H9 (cell line): ENCODE measurements around the gene SPRYD3. TPM values are rescaled to one million over a fixed set of nuclear protein-coding genes. Genes with fewer than 3 reads are reported as not detected.

Experiments
- DNase-seq: peaks from one replicate; pipeline ENCODE4 v3.0.0-alpha.2; 2017
- H2AFZ ChIP-seq: one replicate; pipeline ENCODE4 v1.6.1; 2013; ENCODE audit warnings: mild to moderate bottlenecking, low read length, control low read depth, moderate library complexity
- H2AK5ac ChIP-seq: 2 replicates; pipeline ENCODE4 v1.6.1; 2013; ENCODE audit warnings: low read length, control low read depth, mixed read lengths; ENCODE audit not compliant: insufficient read length
- H2BK120ac ChIP-seq: one replicate; pipeline ENCODE4 v1.6.1; 2013; ENCODE audit warnings: low read depth, mild to moderate bottlenecking, low read length, control low read depth, inconsistent platforms; ENCODE audit not compliant: poor library complexity, severe bottlenecking
- H2BK12ac ChIP-seq: 2 replicates; pipeline ENCODE4 v1.6.1; 2013; ENCODE audit warnings: low read length, control low read depth, mixed read lengths, low read depth; ENCODE audit not compliant: insufficient read length
- H2BK15ac ChIP-seq: 2 replicates; pipeline ENCODE4 v1.6.1; 2013; ENCODE audit warnings: low read depth, low read length, control low read depth
- H2BK20ac ChIP-seq: one replicate; pipeline ENCODE4 v1.6.1; 2013; ENCODE audit warnings: low read depth, mild to moderate bottlenecking, low read length, control low read depth, inconsistent platforms; ENCODE audit not compliant: poor library complexity, severe bottlenecking
- H2BK5ac ChIP-seq: 2 replicates; pipeline ENCODE4 v1.6.1; 2013; ENCODE audit warnings: low read length, control low read depth, mixed read lengths; ENCODE audit not compliant: insufficient read length
- H3K14ac ChIP-seq: 2 replicates; pipeline ENCODE4 v1.6.1; 2013; ENCODE audit warnings: low read length, control low read depth; ENCODE audit not compliant: insufficient read depth
- H3K18ac ChIP-seq: 2 replicates; pipeline ENCODE4 v1.6.1; 2013; ENCODE audit warnings: low read depth, mild to moderate bottlenecking, mixed read lengths, low read length, control low read depth; ENCODE audit not compliant: insufficient read length
- H3K23ac ChIP-seq: 2 replicates; pipeline ENCODE4 v1.6.1; 2013; ENCODE audit warnings: low read length, control low read depth, mixed read lengths, low read depth; ENCODE audit not compliant: insufficient read length
- H3K23me2 ChIP-seq: 2 replicates; pipeline ENCODE4 v1.6.1; 2013; ENCODE audit warnings: low read depth, mild to moderate bottlenecking, mixed read lengths, low read length, control low read depth; ENCODE audit not compliant: insufficient read length, poor library complexity, severe bottlenecking
- H3K27ac ChIP-seq: 2 replicates; pipeline ENCODE4 v1.5.1; 2013; ENCODE audit warnings: low read length, control low read depth, mixed read lengths, low read depth; ENCODE audit not compliant: insufficient read length
- H3K27me3 ChIP-seq: 2 replicates; pipeline ENCODE4 v1.6.1; 2013; ENCODE audit warnings: low read length, control low read depth, inconsistent platforms; ENCODE audit not compliant: insufficient read depth
- H3K4ac ChIP-seq: 2 replicates; pipeline ENCODE4 v1.6.1; 2013; ENCODE audit warnings: low read depth, mild to moderate bottlenecking, control low read depth, inconsistent platforms, low read length, moderate library complexity
- H3K4me1 ChIP-seq: 2 replicates; pipeline ENCODE4 v1.6.1; 2013; ENCODE audit warnings: low read length, control low read depth, inconsistent platforms; ENCODE audit not compliant: insufficient read depth
- H3K4me2 ChIP-seq: 2 replicates; pipeline ENCODE4 v1.6.1; 2013; ENCODE audit warnings: low read length, control low read depth, mixed read lengths; ENCODE audit not compliant: insufficient read length, insufficient read depth
- H3K56ac ChIP-seq: 2 replicates; pipeline ENCODE4 v1.6.1; 2013; ENCODE audit warnings: low read depth, mild to moderate bottlenecking, mixed read lengths, low read length, control low read depth; ENCODE audit not compliant: insufficient read length
- H3K79me1 ChIP-seq: 2 replicates; pipeline ENCODE4 v1.6.1; 2013; ENCODE audit warnings: low read depth, mild to moderate bottlenecking, moderate library complexity, low read length, control low read depth, inconsistent platforms; ENCODE audit not compliant: insufficient read depth, poor library complexity, severe bottlenecking
- H3K79me2 ChIP-seq: 2 replicates; pipeline ENCODE4 v1.6.1; 2013; ENCODE audit warnings: low read length, control low read depth, inconsistent platforms; ENCODE audit not compliant: insufficient read depth
- H3K9ac ChIP-seq: 2 replicates; pipeline ENCODE4 v1.6.1; 2013; ENCODE audit warnings: low read length, control low read depth, mixed read lengths; ENCODE audit not compliant: insufficient read length; ENCODE audit errors: extremely low read depth
- H3K9me3 ChIP-seq: one replicate; pipeline ENCODE4 v1.6.1; 2013; ENCODE audit warnings: low read depth, low read length, inconsistent platforms; ENCODE audit not compliant: control insufficient read depth
- H3T11ph ChIP-seq: one replicate; pipeline ENCODE4 v1.6.1; 2013; ENCODE audit warnings: mild to moderate bottlenecking, low read length, control low read depth, inconsistent platforms
- H4K20me1 ChIP-seq: one replicate; pipeline ENCODE4 v1.6.1; 2013; ENCODE audit not compliant: control insufficient read depth, insufficient read length, insufficient read depth
- H4K5ac ChIP-seq: 2 replicates; pipeline ENCODE4 v1.6.1; 2013; ENCODE audit warnings: low read depth, mild to moderate bottlenecking, mixed read lengths, low read length, control low read depth; ENCODE audit not compliant: insufficient read length
- H4K8ac ChIP-seq: replicated peaks from 2 replicates; pipeline ENCODE4 v1.6.1; 2013; ENCODE audit warnings: low read length, control low read depth, mixed read lengths, low read depth; ENCODE audit not compliant: insufficient read length
- H4K91ac ChIP-seq: 2 replicates; pipeline ENCODE4 v1.6.1; 2013; ENCODE audit warnings: low read depth, mild to moderate bottlenecking, moderate library complexity, mixed read lengths, low read length, control low read depth; ENCODE audit not compliant: insufficient read length
- H3K27ac Mint-ChIP-seq, 3 experiments: 2 replicates in 2 of 3; 3 replicates in 1 of 3; pipeline ENCODE4 v1.8.0; 2020 to 2021; ENCODE audit warnings: mixed read lengths in 3 of 3, mild to moderate bottlenecking in 1 of 3, moderate library complexity in 1 of 3
- H3K27me3 Mint-ChIP-seq: 2 replicates; pipeline ENCODE4 v1.8.0; 2021; ENCODE audit warnings: low read depth, mild to moderate bottlenecking, moderate library complexity, mixed read lengths
- H3K36me3 Mint-ChIP-seq, 3 experiments: 2 replicates in 2 of 3; 3 replicates in 1 of 3; pipeline ENCODE4 v1.8.0; 2020 to 2021; ENCODE audit warnings: low read depth in 3 of 3, mixed read lengths in 3 of 3; ENCODE audit not compliant: insufficient read depth in 1 of 3
- H3K4me1 Mint-ChIP-seq, 2 experiments: 2 replicates each; pipeline ENCODE4 v1.8.0; 2020; ENCODE audit warnings: mixed read lengths in 2 of 2
- H3K4me3 Mint-ChIP-seq, 2 experiments: 2 replicates in 1 of 2; 3 replicates in 1 of 2; pipeline ENCODE4 v1.8.0; 2020 to 2021; ENCODE audit warnings: mild to moderate bottlenecking in 2 of 2, mixed read lengths in 2 of 2, moderate library complexity in 1 of 2
- H3K9me3 Mint-ChIP-seq, 2 experiments: 2 replicates in 1 of 2; 3 replicates in 1 of 2; pipeline ENCODE4 v1.8.0; 2020; ENCODE audit warnings: mild to moderate bottlenecking in 2 of 2, mixed read lengths in 2 of 2, moderate library complexity in 1 of 2
- WGBS: extraction: QIAGEN DNeasy Blood & Tissue Kit; methylation state at CpG from one replicate; pipeline ENCODE4 v1.1.7; 2013; ENCODE audit warnings: missing lambda C conversion rate, low lambda C conversion rate, mixed read lengths; ENCODE audit not compliant: insufficient read length; ENCODE audit errors: extremely low coverage; 5-methylcytosine and 5-hydroxymethylcytosine counted together
- total RNA-seq: library from RNA; stranded (reverse); gene quantifications from 2 replicates; pipeline ENCODE4 v1.2.1, GENCODE V29; 2021
- TF ChIP-seq, protein P1 (sequence below): fragments of 200-600 bp; sonication (generic); conservative IDR thresholded peaks from 3 replicates; pipeline ENCODE4 v1.8.0; 2021; ENCODE audit warnings: antibody characterized with exemption, mild to moderate bottlenecking

SPRYD3 gene
- total RNA-seq, 1 experiment from 2014 or later = 6.5 TPM

DNA sequence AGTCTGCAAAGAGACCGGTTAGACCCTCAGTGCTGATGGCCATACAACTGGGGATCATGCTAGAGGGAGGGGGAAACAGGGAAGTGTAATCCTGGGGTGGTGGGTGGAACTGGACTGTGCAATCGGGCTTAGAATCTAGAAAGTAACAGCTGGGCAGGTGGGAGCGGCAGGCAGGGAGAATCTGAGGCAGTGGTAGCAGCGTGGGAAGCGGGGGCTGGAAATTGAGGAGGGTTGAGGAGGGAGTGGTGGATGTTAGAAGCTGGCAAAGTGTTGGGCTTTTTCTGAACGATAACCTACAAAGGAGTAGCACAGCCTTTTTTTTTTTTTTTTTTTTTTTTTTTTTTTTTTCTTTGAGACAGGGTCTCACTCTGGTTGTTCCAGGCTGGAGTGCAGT lies 15.2 kb upstream of the SPRYD3 start:
- Histone ChIP-seq H4K20me1 (no peaks in the 10 kb centered on the region), H3K4me2 (no peak overlapping the region), H3K18ac (no peak overlapping the region), H4K8ac (no peak overlapping the region), H3K23me2 (peaks cover 24% of the 10 kb centered on the region), H3K9ac (no peak overlapping the region), H2BK15ac (no peak overlapping the region), H3K27ac (no peak overlapping the region), H3K56ac (no peak overlapping the region), H3K79me2 (no peaks in the 10 kb centered on the region), H2BK120ac (no peak overlapping the region), H2BK5ac (no peak overlapping the region), H4K5ac (no peak overlapping the region), H3T11ph (no peak overlapping the region), H2BK12ac (no peak overlapping the region), H3K14ac (no peak overlapping the region), H2BK20ac (no peak overlapping the region), H3K4ac (no peak overlapping the region), H3K27me3 (no peaks in the 10 kb centered on the region; the same call in 1 of the 2 replicates), H3K4me1 (peaks cover 6% of the 10 kb centered on the region; the same call in 1 of the 2 replicates), H2AFZ (no peak overlapping the region), H3K79me1 (no peaks in the 10 kb centered on the region), H2AK5ac (no peak overlapping the region), H4K91ac (no peak overlapping the region), H3K23ac (no peak overlapping the region), H3K9me3 (no peaks in the 10 kb centered on the region)
- no peak for DNase-seq
- Mint-ChIP-seq H3K36me3 (no peaks in the 10 kb centered on the region), H3K9me3 (peaks cover 0 to 3% of the 10 kb centered on the region in 2 experiments; a peak in 1 of 5 replicates), H3K4me1 (peaks cover 30 to 42% of the 10 kb centered on the region in 2 experiments), H3K4me3 (peak overlapping the region in 1 of 2 experiments; percentile 56; a peak in 2 of 5 replicates), H3K27ac (no peak overlapping the region; a peak in 1 of 7 replicates), H3K27me3 (peaks cover 85% of the 10 kb centered on the region)
- WGBS = no CpG with 5 or more reads among the region's 6 CpGs
- TF ChIP-seq, protein P1, sequence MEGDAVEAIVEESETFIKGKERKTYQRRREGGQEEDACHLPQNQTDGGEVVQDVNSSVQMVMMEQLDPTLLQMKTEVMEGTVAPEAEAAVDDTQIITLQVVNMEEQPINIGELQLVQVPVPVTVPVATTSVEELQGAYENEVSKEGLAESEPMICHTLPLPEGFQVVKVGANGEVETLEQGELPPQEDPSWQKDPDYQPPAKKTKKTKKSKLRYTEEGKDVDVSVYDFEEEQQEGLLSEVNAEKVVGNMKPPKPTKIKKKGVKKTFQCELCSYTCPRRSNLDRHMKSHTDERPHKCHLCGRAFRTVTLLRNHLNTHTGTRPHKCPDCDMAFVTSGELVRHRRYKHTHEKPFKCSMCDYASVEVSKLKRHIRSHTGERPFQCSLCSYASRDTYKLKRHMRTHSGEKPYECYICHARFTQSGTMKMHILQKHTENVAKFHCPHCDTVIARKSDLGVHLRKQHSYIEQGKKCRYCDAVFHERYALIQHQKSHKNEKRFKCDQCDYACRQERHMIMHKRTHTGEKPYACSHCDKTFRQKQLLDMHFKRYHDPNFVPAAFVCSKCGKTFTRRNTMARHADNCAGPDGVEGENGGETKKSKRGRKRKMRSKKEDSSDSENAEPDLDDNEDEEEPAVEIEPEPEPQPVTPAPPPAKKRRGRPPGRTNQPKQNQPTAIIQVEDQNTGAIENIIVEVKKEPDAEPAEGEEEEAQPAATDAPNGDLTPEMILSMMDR = no peak
